Right lung (tissue), 5 donors: ENCODE measurements around the gene RASSF4. TPM values are rescaled to one million over a fixed set of nuclear protein-coding genes. Genes with fewer than 3 reads are reported as not detected.

Experiments used
- DNase-seq, 2 donors: peaks; one replicate each; pipeline ENCODE4 v3.0.0-alpha.2; 2013
- polyA plus RNA-seq, 5 donors: library from polyadenylated mRNA; unstranded; fragments of 120-200 nt; gene quantifications; one replicate each; pipeline versions ENCODE4 v1.2.1 to v1.2.3, GENCODE V29; 2013; ENCODE audit warnings: inconsistent platforms in 1 of 5, low replicate concordance in 1 of 5; ENCODE audit not compliant: insufficient read length in 5 of 5, insufficient read depth in 1 of 5

The RASSF4 gene
- polyA plus RNA-seq, 5 donors = 17.3 to 24.6 (median 18.7) TPM

DNA sequence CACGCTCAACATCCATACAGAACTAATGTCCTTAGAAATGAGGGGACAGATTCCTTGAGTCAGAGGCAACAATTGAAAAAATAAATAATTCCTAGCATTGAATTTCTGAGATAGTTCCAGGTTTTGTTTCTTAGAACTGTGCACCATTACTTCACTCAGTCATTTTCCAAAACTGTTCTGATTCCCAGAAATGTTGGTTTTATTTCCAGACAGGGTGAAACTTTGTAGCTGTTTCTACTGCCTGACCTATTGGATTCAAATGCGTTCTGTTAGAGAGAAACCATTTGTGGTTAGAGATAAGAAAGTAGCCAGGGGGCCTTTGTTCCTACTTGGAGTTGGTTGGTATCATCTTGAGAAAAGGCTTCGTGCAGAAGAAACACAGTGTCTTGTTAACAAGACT is 27.1 kb downstream of the RASSF4 start:
- DNase-seq = no peak

DNA sequence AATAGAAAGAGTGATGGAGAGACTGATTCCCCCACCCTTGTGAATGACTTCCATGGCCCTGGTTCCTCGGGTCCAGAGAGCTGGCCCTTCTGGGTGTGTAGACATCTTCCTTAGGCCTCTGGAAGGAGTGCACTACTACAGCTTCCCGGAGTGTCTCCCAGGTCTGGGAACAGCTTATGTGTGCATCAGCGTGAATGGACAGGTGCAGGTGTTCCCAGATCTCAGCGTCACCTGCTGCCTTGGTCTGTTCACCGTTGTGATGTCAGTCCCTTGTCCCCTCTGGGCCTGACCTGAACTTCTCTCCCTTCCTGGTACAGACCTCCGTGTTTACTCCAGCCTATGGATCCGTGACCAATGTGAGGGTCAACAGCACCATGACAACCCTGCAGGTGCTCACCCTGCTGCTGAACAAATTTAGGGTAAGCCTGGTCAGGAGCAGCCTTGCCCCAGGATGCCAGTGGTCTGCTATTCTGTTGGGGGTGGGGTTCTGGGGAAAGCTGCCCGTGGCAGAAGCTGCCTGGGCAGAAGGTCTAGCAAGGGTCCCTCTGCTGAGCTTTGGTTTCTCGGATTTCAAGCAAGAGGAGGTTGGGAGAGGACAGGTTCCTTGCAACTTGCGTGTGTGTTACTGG is 29.5 kb downstream of the RASSF4 start:
- DNase-seq = no peak

GRCh38 chr10:44989597-44990301 is 30.1 kb downstream of the RASSF4 start:
- DNase-seq = no peak

DNA sequence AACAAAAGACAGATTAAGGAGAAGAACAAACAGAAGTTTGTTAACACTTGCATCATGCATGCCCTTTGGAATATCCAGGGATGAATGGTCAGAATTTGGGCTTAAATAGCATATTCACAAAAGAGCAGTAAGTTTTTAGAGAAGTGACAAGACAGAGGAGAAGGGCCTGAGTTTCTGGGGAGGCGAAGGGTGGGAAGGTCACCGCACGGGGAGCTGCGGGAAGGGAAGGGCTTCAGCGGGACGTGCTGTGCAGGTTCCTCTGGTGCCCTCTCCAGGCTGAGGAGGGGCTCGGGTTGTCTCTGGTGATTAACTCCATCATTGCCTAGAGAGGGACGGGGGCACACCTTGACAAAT is 30.7 kb downstream of the RASSF4 start:
- no peak for DNase-seq

- no peak for DNase-seq
Observed at GRCh38 chr10:44990965-44991364, 31.4 kb downstream of the RASSF4 start.

DNA sequence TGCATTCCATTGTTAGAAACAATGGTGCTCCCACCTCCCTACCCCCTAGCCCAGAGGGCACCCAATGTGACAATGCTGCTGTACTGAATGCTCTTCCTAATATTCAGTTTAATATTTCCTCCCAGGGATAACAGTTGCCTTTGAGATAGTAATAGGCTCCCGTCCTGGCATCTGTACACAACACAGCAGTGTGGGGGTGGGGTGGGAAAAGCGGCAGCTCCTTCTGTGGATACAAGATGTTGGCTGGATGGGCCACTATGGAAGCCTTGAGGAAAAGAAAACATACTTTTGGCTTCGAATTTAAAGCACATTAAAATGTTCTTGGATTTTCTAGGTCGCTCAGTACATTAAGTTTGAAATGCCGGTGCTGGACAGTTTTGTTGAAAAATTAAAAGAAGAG is 32.0 kb downstream of the RASSF4 start:
- DNase-seq = no peak

- no peak for DNase-seq
Observed at GRCh38 chr10:44992070-44992731, 32.6 kb downstream of the RASSF4 start.

DNA sequence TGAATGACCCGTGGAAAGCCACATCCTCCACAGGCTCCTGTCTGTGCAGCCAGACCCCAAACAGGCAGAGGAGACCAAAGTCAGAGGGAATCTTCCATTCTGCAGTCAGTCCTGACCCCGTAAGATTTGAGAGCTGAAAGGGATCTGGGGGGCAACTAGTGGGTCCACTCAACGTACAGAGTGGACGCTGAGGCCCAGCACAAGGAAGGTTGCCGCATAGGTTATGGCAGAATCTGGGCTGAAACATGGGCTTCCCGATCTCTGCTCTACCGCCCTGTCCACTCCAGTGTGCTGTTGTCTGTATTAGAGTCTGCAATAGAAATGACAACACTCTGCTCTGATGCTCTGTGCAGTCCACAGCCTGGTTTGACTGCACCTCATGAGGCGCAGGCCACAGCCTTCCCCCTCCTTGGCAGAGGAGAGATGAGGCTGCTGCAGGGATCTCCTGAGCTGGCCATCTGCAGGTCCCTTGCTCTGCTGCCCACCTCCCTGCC is 33.2 kb downstream of the RASSF4 start:
- no peak for DNase-seq

DNA sequence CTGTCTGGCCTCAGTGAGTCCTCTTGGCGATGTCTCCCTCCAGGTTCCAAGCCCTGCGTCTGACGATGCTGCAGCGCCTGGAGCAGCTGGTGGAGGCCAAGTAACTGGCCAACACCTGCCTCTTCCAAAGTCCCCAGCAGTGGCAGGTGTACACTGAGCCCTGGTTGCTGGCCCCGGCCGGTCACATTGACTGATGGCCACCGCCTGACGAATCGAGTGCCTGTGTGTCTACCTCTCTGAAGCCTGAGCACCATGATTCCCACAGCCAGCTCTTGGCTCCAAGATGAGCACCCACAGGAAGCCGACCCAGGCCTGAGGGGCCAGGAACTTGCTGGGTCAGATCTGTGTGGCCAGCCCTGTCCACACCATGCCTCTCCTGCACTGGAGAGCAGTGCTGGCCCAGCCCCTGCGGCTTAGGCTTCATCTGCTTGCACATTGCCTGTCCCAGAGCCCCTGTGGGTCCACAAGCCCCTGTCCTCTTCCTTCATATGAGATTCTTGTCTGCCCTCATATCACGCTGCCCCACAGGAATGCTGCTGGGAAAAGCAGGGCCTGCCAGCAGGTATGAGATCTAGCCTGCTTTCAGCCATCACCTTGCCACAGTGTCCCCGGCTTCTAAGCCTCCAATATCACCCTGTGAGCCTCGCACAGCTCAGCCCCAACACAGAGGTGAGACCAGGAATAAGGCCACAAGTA is 33.8 kb downstream of the RASSF4 start:
- DNase-seq = no peak

DNA sequence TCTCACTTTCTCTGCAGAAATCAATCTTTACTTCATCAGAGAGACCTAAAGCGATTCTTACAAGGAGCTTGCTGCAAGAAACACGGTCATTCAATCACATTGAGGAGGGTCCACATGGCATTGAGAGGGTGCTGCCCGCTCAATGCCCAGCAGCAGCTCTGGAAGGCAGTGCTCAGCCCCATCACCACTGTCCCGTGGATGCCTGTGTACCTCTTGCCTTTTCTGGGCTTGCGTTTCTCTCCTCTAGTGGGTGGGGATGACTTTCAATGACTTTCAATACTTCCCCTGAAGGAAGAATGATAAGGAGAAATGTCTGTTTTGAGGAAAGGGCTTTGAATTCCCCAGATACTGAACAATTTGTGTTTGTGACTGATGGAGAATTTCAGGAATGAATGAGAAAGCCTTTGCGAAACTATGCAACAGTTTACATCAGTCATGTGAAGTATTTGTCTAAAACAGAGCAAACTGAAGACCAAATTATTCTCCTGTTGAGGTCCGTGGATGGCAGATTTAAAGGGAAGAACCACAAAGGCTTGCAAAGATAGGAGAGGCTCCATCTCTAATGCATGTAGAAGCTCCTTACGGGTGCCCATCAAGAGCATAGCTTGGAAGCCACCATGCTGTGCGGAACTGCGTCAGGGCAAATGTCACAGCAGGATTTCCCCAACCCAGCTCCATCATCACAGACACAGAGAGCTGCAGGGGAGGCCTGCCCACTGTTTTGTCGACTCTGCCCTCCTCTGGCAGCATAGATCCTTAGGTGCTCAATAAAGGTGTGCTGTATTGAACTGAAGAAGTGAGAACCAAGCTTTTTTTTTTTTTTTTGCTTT is 34.5 kb downstream of the RASSF4 start:
- no peak for DNase-seq

- DNase-seq = no peak
Observed at GRCh38 chr10:44994752-44995530, 35.3 kb downstream of the RASSF4 start.

GRCh38 chr10:44995581-44995913 is 35.9 kb downstream of the RASSF4 start:
- DNase-seq = no peak

DNA sequence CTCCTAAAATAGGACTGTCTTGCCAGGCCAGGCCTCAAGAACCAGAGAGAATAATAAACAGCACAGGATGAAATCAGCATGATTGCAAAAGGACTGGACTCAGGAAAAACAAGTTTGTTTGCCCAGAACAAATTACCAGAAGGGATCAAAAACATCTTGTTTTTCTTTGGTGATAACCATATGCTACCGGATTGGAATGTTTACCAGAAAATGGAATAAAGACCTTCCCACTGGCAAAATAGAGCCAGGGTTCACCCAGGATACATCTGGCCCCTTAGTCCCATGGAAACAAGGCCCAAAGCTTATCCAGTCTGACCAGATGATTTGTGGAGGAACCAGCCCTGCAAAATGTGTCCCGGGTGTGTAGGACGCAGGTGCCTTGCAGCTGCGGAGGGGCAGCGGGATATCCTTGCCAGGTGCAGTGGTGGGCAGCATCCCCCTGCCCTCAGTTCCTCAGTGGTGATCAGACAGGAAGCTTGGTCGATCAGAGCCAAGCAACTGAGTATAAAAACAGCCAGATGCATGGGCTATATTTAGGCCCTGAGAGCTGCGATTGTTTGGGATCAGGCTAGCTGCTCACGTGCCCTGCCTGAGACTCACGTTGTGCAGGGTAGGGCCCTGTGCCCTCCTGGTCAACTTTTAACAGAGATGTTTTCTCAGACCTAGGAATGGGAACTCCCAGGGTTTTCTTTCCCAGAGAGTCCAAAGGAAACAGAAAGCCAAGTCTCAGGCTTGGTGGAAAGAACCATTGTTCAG is 36.5 kb downstream of the RASSF4 start:
- DNase-seq = no peak

- DNase-seq = no peak
Observed at GRCh38 chr10:44997105-44997748, 37.6 kb downstream of the RASSF4 start.

GRCh38 chr10:44998146-44998631 is 38.6 kb downstream of the RASSF4 start:
- no peak for DNase-seq

GRCh38 chr10:45000138-45000751 is 40.6 kb downstream of the RASSF4 start:
- DNase-seq = peak in 1 of 2 donors; percentile 46

GRCh38 chr10:45000752-45001380 is 41.3 kb downstream of the RASSF4 start, which contains the start of gene ZNF22:
ZNF22 (plus strand) TSS chr10:45000923; CDS start chr10:45003369, 2,446 bp downstream.
- peak; percentile 85 to 88 for DNase-seq
